Skeletal muscle cell (primary cell): Measurements from ENCODE around the gene MYBPC1.
"Not testable (repeated sequence)": the region's sequence is repeated elsewhere in the genome, so short reads cannot be mapped to it uniquely, and the experiment has no call there.

Source experiments
- DNase-seq: peaks from one replicate; pipeline ENCODE4 v3.0.0-alpha.2; 2010; ENCODE audit warnings: low read depth
- H3K4me3 ChIP-seq: 2 replicates; pipeline ENCODE4 v1.5.1; 2011; ENCODE audit warnings: low read depth, mild to moderate bottlenecking, control low read depth, low read length, moderate library complexity

The MYBPC1 gene

DNA sequence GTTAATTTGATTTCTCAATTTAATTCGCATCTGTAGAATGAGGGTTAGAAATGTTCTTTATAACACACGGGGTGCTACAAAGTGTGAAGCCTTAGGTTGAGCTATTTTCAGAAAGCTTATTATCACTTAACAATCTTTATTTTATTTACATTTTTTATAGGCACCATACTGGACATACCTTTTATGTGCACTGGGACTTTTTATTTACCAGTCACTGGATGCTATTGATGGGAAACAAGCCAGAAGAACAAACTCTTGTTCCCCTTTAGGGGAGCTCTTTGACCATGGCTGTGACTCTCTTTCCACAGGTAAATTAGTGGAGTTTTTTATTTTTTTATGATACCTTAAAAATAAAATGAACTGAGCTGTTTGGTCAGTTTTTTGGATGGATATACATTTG is 119.2 kb downstream of the MYBPC1 start:
- no peak for DNase-seq
- no peak overlapping the region for H3K4me3 ChIP-seq

DNA sequence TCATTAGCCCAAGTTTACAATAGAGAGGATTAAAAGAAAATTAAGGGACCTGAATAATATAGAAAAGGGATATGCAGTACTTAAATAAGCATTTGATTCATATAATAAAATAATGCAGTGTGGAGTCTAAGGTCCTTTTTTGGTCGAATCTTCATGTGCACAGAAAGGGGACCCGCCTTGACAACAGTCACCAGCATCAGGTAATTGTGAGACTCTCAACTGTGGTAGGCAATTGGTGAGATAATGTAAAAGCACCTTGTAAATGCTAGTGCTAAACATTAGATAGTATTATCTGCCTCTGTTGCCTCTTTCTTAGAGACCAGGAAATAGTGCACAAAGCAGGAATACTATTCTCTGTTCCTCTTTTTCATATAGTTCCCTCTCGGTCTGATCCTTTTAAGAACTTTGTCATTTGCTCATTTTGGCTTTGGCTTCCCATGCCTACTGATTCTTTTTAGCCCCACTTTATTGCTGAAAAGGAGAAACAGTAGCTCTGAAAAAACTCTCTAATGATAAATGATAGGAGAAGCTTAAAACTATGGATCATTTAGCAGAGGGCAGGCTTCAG is 120.2 kb downstream of the MYBPC1 start:
- no peak for DNase-seq
- H3K4me3 ChIP-seq, result no peak overlapping the region

DNA sequence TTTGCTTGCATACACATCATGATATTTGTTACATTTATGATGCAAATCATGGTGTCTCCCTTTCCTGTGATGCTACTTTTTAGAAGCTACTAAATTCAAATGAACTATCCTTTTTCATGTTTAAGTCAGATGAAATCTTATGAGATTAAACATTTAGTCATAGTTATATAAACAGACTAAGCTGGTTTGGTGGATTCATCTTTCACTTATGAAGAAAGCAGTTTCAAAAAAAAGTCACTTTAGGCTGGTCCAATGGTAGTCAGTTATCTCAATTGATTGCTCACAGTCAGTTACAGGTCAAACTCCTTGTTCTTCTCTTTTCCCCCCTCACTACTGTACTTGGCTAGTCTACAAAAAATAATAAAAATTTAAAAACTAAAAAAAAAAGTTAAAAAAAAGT is 124.8 kb downstream of the MYBPC1 start:
- no peak for DNase-seq
- H3K4me3 ChIP-seq, result no peak overlapping the region

DNA sequence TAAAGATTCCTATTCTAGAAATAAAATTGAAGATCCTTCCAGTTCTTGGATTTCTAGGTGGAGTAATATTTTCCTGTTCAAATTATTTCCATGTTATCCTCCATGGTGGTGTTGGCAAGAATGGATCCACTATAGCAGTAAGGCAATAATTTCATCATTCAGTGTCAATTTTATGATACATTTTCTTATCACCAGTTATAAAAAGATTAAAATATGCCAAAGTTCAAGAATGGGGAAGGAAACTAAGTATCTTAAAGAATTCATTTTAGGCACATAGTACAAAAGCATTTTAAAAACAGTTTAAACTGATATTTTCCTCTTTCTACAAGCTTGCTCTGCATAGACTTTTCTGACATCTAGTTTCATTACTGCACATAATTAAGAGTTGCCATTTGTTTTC is 125.3 kb downstream of the MYBPC1 start:
- no peak overlapping the region for H3K4me3 ChIP-seq
- DNase-seq, result no peak

DNA sequence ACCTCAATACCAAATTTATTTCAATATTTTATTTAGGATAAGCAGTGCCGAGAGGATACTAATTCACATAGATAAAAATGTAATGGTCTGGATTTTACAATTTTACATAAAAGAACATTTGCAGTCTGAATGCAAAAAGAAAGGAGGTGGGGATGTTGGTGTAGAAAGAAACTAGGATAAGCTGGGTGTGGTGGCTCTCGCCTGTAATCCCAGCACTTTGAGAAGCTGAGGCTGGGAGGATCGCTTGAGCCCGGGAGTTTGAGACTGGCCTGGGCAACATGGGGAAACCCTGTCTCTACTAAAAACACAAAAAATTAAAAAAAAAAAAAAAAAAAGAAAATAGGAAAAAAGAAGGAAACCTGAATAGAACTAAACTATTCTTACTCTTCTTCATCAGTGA is 127.6 kb downstream of the MYBPC1 start:
- H3K4me3 ChIP-seq, result no peak overlapping the region
- DNase-seq, result no peak

DNA sequence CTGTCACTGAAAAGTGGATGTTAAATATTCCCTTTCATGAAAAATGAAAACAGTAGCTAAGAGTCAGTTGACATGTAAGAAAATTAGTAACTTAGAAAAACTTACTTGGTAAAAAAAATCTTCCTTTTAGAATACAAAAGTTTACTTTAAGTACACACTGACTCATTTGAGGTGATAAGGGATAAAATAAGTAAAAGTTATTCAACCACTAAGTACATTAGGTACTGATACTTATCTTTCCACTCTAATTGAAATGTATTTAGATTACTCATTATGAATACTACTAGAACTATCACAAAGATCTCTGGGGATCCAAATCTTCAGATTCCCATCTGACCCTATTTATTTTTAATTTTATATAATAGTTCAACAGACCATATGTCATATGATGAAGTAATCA is 132.3 kb downstream of the MYBPC1 start:
- no peak overlapping the region for H3K4me3 ChIP-seq
- no peak for DNase-seq

DNA sequence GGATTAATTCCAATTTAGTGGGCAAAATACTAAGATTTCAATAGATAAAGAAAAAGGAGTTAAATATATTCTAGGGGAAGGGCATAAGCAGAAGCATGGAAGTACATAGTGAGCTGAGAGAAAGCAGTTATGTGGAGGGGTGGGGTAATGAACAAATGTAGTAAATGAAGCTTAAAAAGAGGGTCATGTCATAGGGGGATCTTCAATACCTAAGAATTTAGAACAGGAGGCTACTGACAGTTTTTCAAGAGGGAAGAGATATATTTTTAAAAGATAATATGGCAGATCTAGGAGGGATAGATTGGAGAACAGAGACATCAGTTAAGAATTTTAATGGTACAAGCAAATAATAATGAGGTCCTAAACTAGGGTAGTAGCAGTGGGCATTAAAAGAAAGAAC is 135.1 kb downstream of the MYBPC1 start:
- no peak for DNase-seq
- no peak overlapping the region for H3K4me3 ChIP-seq

DNA sequence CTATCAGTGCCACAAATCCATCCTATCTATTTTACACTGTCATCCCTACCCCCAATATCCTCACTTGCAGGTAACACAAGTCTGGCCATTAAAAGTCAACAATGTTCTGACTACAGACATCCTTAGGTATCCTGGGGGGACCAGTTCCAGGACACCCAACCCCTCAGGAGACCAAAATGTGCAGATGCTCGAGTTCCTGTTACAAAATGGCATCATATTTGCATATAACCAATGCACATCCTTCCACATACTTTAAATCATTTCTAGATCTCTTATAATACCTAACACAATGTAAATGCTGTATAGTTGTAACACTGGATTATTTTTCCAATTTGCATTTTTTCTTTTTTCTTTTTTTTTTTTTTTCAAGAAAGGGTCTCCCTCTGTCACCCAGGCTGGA is 137.5 kb downstream of the MYBPC1 start:
- no peak for DNase-seq
- H3K4me3 ChIP-seq, result no peak overlapping the region

DNA sequence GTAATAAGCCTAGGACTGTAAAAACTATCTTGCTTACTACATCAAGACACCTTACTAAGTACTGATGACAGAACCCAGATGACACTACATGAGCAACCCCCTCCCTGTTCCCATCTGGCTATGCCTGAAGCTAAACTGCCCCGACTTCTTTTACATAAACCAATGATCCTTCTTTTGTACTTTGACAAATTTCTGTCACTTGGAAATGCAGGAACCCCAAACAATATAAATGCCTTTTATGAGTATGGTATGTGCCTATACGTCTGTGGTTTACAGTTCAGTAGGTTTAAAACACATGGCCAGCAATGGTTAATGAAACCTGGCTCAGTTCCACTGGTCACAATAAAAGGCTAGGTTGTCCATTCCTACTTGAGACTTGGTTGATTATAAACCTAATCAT is 138.4 kb downstream of the MYBPC1 start:
- H3K4me3 ChIP-seq, result no peak overlapping the region
- no peak for DNase-seq

DNA sequence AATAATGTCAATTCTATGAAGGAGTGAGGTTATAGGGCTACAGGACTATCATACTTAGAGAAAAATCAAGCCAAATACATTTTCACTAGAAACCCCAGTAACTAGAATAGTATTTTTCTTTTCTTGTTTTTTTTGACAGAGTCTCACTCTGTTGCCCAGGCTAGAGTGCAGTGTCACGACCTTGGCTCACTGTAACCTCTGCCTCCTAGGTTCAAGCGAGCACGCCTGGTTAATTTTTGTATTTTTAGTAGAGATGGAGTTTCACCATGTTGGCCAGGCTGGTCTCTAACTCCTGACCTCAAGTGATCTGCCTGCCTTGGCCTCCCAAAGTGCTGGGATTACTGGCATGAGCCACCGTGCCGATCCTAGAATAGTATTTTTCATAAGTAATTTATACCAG is 139.7 kb downstream of the MYBPC1 start:
- not testable (repeated sequence) for H3K4me3 ChIP-seq, DNase-seq
